GM12878 (cell line): ENCODE data around the gene PDCD11. TPM values are rescaled to one million over a fixed set of nuclear protein-coding genes. Genes with fewer than 3 reads are reported as not detected.

Experiments
- CHD4 ChIP-seq: fragments of 200-600 bp; sonication (generic); IDR thresholded peaks from 2 replicates; pipeline ENCODE4 v1.6.1; 2016; ENCODE audit warnings: mild to moderate bottlenecking
- EZH2 ChIP-seq: IDR thresholded peaks from 2 replicates; pipeline ENCODE4 v1.6.1; 2012; ENCODE audit warnings: low read depth, mild to moderate bottlenecking, control low read depth, inconsistent platforms, low read length, borderline replicate concordance; ENCODE audit not compliant: control insufficient read depth
- NBN ChIP-seq: fragments of 450-650 bp; IDR thresholded peaks from 2 replicates; pipeline ENCODE4 v1.6.1; 2016
- NRF1 ChIP-seq: conservative IDR thresholded peaks from 2 replicates; pipeline ENCODE4 v1.6.1; 2011; ENCODE audit warnings: mild to moderate bottlenecking, low read depth, low read length, improper control_type of control experiment
- POLR2AphosphoS2 ChIP-seq: IDR thresholded peaks from 2 replicates; pipeline ENCODE4 v1.6.1; 2011; ENCODE audit warnings: low read depth, mild to moderate bottlenecking, low read length, improper control_type of control experiment, moderate library complexity
- RBBP5 ChIP-seq: fragments of 200-600 bp; sonication (generic); conservative IDR thresholded peaks from 2 replicates; pipeline ENCODE4 v1.6.1; 2016
- REST ChIP-seq: IDR thresholded peaks from 2 replicates; pipeline ENCODE4 v1.6.1; 2012; ENCODE audit warnings: mild to moderate bottlenecking, low read depth, low read length
- SMAD1 ChIP-seq: fragments of 450-650 bp; IDR thresholded peaks from 2 replicates; pipeline ENCODE4 v1.6.1; 2018; ENCODE audit warnings: mild to moderate bottlenecking, low read depth; ENCODE audit not compliant: partially characterized antibody
- SUPT20H ChIP-seq: IDR thresholded peaks from 2 replicates; pipeline ENCODE4 v1.6.1; 2011; ENCODE audit warnings: low read depth, mild to moderate bottlenecking, low read length, moderate library complexity, borderline replicate concordance; ENCODE audit not compliant: control insufficient read depth
- YBX1 ChIP-seq: fragments of 450-650 bp; IDR thresholded peaks from 2 replicates; pipeline ENCODE4 v1.6.1; 2016; ENCODE audit warnings: antibody characterized with exemption
- YY1 ChIP-seq: IDR thresholded peaks from 2 replicates; pipeline ENCODE4 v1.6.1; 2011; ENCODE audit warnings: low read depth, mild to moderate bottlenecking, low read length
- ZBTB4 ChIP-seq: fragments of 450-650 bp; formaldehyde crosslinking; IDR thresholded peaks from 2 replicates; pipeline ENCODE4 v1.4.0; 2022; ENCODE audit warnings: mild to moderate bottlenecking, moderate library complexity
- ZNF384 ChIP-seq: IDR thresholded peaks from 2 replicates; pipeline ENCODE4 v1.6.1; 2012; ENCODE audit warnings: low read depth, mild to moderate bottlenecking, low read length, improper control_type of control experiment, borderline replicate concordance
- polyA plus RNA-seq, 11 experiments: library from polyadenylated mRNA; depleted of rRNA in 4 of 11; unstranded in 6 of 11; stranded (reverse) in 5 of 11; fragments of >200 nt; fragmentation: Nextera tagmentation in 4 of 11; fragmentation: Illumina TruSeq in 1 of 11; extraction: Ambion mirVana in 4 of 11; extraction: Trizol in 1 of 11; gene quantifications; 1 replicate in 1 of 11; 2 replicates in 10 of 11; pipeline versions ENCODE4 v1.2.1 to v1.2.3, GENCODE V29; 2011 to 2016; ENCODE audit warnings: inconsistent platforms in 2 of 11, missing spikeins in 2 of 11, low read depth in 1 of 11
- total RNA-seq, 4 experiments: library from RNA; depleted of rRNA in 3 of 4; stranded (reverse); fragments of >200 nt in 3 of 4; fragmentation: Illumina TruSeq in 1 of 4; extraction: Trizol in 1 of 4; gene quantifications; 2 replicates each; pipeline versions ENCODE4 v1.2.1 to v1.2.3, GENCODE V29; 2013 to 2021
- TF ChIP-seq, protein P1 (sequence below): IDR thresholded peaks from 2 replicates; pipeline ENCODE4 v1.6.1; 2012; ENCODE audit warnings: improper control_type of control experiment, low read depth, low read length; ENCODE audit not compliant: insufficient replicate concordance
- TF ChIP-seq, protein P2 (sequence below): IDR thresholded peaks from 2 replicates; pipeline ENCODE4 v1.6.1; 2012; ENCODE audit warnings: low read depth, low read length, improper control_type of control experiment

Gene PDCD11
- total and polyA plus RNA-seq, 10 of the 15 experiments (the other 5 are each of a cell fraction or from before 2014, with no cell fraction given): 13.9 to 69.7 (median 44.8) TPM

DNA sequence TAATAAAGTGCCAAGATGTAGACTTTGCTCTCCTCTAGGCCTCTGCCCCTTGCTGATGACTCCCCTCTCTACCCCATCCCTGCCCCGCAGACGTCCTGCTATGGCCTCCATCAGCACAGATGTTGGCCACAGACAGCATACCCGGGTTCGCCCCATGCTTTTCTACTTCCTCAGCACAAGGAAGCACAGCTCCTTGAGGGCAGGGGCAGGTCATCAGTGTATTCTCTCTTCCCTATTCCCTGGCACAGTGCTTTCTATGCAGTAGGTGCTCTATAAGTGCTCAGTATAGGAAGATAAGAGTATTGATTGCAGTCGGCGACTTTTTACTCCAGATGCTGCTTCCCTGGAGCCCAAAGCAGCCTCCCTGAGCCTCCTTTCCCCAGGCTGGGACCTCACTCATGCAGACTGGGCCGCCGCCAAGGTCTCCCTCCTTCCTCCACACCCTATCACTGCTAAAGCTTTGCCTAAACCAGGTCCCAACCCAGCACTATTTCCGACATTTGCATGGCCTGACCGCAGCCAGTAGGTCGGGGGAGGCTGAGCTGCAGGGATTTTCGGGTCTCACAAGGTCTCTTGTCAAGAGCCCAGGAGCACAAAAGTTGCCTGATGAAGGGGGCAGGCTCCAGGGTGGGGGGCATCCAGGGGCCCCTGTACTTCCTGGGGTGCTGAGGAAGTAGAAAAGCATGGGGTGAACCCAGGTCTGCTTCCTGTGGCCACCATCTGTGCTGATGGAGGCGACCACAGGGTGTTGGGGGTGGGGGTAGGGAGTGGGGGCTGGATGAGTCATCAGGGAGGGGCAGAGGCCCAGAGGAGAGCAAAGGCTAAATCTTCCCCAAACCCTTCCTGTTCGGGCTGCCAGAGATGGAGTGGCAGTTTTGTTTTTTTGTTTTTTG, 74.6 kb downstream of the PDCD11 start (continued):
- TF ChIP-seq, protein P1, sequence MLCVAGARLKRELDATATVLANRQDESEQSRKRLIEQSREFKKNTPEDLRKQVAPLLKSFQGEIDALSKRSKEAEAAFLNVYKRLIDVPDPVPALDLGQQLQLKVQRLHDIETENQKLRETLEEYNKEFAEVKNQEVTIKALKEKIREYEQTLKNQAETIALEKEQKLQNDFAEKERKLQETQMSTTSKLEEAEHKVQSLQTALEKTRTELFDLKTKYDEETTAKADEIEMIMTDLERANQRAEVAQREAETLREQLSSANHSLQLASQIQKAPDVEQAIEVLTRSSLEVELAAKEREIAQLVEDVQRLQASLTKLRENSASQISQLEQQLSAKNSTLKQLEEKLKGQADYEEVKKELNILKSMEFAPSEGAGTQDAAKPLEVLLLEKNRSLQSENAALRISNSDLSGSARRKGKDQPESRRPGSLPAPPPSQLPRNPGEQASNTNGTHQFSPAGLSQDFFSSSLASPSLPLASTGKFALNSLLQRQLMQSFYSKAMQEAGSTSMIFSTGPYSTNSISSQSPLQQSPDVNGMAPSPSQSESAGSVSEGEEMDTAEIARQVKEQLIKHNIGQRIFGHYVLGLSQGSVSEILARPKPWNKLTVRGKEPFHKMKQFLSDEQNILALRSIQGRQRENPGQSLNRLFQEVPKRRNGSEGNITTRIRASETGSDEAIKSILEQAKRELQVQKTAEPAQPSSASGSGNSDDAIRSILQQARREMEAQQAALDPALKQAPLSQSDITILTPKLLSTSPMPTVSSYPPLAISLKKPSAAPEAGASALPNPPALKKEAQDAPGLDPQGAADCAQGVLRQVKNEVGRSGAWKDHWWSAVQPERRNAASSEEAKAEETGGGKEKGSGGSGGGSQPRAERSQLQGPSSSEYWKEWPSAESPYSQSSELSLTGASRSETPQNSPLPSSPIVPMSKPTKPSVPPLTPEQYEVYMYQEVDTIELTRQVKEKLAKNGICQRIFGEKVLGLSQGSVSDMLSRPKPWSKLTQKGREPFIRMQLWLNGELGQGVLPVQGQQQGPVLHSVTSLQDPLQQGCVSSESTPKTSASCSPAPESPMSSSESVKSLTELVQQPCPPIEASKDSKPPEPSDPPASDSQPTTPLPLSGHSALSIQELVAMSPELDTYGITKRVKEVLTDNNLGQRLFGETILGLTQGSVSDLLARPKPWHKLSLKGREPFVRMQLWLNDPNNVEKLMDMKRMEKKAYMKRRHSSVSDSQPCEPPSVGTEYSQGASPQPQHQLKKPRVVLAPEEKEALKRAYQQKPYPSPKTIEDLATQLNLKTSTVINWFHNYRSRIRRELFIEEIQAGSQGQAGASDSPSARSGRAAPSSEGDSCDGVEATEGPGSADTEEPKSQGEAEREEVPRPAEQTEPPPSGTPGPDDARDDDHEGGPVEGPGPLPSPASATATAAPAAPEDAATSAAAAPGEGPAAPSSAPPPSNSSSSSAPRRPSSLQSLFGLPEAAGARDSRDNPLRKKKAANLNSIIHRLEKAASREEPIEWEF: no peak
- TF ChIP-seq CHD4 (no peak), RBBP5 (0 out of 2 replicates have a peak, but pooled peaks have one; percentile 77), NBN (peak; percentile 86), SUPT20H (no peak), EZH2 (no peak), ZNF384 (no peak), REST (no peak), YY1 (peak; percentile 81), SMAD1 (no peak), YBX1 (no peak), POLR2AphosphoS2 (no peak), NRF1 (no peak), ZBTB4 (CRISPR knock-in tag) (no peak)
- TF ChIP-seq, protein P2, sequence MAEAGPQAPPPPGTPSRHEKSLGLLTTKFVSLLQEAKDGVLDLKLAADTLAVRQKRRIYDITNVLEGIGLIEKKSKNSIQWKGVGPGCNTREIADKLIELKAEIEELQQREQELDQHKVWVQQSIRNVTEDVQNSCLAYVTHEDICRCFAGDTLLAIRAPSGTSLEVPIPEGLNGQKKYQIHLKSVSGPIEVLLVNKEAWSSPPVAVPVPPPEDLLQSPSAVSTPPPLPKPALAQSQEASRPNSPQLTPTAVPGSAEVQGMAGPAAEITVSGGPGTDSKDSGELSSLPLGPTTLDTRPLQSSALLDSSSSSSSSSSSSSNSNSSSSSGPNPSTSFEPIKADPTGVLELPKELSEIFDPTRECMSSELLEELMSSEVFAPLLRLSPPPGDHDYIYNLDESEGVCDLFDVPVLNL: no peak
